ENCODE measurements around the gene TSPAN9.

DNA sequence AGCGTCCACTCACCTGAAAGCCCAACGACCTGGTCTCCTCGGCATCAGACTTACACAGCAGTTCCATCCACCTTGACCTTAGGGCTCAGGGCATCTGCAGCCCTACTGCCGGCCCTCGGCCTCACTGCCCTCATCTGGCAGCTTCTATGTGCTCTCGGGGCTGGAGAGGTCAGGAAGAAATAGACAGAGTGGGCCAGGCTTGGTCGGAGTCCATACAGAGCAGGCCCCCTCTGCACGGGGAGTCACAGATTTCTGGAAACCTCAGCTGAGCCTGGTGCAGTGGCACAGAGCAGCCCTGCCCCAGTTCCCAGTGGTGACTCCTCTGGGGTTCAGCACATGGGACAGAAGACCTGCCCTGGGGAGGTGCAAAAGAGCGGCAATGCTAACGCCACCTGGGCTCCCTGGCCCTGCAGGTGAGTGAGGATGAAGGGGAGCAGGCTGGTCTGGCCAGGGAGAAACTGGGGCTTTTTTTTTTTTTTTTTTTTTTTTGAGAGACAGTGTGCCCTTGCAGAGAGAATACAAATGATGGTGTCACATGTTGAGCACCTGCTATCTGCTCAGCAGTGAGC, 223.7 kb downstream of the TSPAN9 start:
- TF ChIP-seq EZH2phosphoT487 (conservative IDR thresholded peaks at IDR 0.05; ENCODE audit: low read length) = no peak
- TF ChIP-seq, protein P1, sequence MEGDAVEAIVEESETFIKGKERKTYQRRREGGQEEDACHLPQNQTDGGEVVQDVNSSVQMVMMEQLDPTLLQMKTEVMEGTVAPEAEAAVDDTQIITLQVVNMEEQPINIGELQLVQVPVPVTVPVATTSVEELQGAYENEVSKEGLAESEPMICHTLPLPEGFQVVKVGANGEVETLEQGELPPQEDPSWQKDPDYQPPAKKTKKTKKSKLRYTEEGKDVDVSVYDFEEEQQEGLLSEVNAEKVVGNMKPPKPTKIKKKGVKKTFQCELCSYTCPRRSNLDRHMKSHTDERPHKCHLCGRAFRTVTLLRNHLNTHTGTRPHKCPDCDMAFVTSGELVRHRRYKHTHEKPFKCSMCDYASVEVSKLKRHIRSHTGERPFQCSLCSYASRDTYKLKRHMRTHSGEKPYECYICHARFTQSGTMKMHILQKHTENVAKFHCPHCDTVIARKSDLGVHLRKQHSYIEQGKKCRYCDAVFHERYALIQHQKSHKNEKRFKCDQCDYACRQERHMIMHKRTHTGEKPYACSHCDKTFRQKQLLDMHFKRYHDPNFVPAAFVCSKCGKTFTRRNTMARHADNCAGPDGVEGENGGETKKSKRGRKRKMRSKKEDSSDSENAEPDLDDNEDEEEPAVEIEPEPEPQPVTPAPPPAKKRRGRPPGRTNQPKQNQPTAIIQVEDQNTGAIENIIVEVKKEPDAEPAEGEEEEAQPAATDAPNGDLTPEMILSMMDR (IDR thresholded peaks at IDR 0.05; ENCODE audit: insufficient read depth, low read length, poor library complexity, severe bottlenecking) = no peak

Data from SU-DHL-6 (cell line).